ENCODE results near the gene ERG. TPM values are rescaled to one million over a fixed set of nuclear protein-coding genes. Genes with fewer than 3 reads are reported as not detected.

Gene ERG, protein sequence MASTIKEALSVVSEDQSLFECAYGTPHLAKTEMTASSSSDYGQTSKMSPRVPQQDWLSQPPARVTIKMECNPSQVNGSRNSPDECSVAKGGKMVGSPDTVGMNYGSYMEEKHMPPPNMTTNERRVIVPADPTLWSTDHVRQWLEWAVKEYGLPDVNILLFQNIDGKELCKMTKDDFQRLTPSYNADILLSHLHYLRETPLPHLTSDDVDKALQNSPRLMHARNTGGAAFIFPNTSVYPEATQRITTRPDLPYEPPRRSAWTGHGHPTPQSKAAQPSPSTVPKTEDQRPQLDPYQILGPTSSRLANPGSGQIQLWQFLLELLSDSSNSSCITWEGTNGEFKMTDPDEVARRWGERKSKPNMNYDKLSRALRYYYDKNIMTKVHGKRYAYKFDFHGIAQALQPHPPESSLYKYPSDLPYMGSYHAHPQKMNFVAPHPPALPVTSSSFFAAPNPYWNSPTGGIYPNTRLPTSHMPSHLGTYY
- not detected in 2 replicates for total RNA-seq (2014; rRNA removed; shearing (Covaris generic))
- polyA plus RNA-seq (2015; cell fraction: cytosol; rRNA removed): not detected in 2 replicates
- not detected in 2 replicates for polyA plus RNA-seq (2015; cell fraction: nucleus; rRNA removed)

GRCh38 chr21:38498057-38498833, at the start of gene ERG:
Gene ERG (minus strand): TSS chr21:38498477. CDS start chr21:38498380, 97 bp downstream.
- no peak for DNase-seq (ENCODE audit: low read depth, low spot score)
- in situ Hi-C loops (cut with HindIII; ENCODE audit: low pct_unique_long_range_greater_than_20kb, low sequenced_read_pairs): no loop called here

GRCh38 chr21:38544661-38545060, 46.4 kb upstream of the ERG start:
- in situ Hi-C loops (cut with HindIII; ENCODE audit: low pct_unique_long_range_greater_than_20kb, low sequenced_read_pairs): no loop called here
- no peak for DNase-seq (ENCODE audit: low read depth, low spot score)

GRCh38 chr21:38542263-38542662, 44.0 kb upstream of the ERG start:
- no peak for DNase-seq (ENCODE audit: low read depth, low spot score)
- in situ Hi-C loops (cut with HindIII; ENCODE audit: low pct_unique_long_range_greater_than_20kb, low sequenced_read_pairs): no loop called here

DNA sequence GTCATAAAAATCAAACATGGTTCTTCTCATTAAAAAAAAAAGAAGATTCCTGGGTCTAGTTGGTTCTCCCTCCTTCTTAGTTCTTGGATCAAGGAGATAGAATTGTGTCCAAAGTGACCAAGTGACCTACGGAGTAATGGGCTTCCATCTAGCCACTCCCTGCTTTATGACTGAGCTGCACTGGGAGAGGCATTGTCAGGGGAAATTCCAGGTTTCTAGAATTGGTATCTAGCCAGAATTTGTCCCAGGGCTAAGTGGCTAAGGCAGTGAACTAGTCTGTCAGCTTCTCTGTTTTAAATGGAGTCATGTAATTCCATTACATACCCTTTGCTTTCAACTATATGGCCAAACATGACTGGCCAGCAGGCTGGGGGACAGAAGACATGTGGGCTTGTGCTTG, 40.1 kb upstream of the ERG start:
- in situ Hi-C loops (cut with HindIII; ENCODE audit: low pct_unique_long_range_greater_than_20kb, low sequenced_read_pairs): no loop called here
- no peak for DNase-seq (ENCODE audit: low read depth, low spot score)

DNA sequence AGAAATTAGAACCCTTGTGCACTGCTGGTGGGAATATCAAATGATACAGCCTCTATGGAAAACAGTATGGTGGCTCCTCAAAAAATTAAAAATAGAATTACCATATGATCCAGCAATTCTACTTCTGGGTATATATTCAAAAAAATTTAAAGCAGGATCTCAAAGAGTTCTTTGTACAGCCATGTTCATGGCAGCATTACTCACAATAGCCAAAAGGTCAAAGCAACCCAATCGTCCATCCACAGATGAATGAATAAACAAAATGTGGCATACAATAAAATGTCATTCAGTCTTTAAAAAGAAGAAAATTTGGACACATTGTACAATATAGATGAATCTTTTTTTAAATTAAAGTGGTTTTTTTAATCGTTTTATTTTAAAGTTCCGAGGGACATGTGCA, 36.3 kb upstream of the ERG start:
- DNase-seq (ENCODE audit: low read depth, low spot score): peak; percentile 60
- in situ Hi-C loops (cut with HindIII; ENCODE audit: low pct_unique_long_range_greater_than_20kb, low sequenced_read_pairs): no loop called here

DNA sequence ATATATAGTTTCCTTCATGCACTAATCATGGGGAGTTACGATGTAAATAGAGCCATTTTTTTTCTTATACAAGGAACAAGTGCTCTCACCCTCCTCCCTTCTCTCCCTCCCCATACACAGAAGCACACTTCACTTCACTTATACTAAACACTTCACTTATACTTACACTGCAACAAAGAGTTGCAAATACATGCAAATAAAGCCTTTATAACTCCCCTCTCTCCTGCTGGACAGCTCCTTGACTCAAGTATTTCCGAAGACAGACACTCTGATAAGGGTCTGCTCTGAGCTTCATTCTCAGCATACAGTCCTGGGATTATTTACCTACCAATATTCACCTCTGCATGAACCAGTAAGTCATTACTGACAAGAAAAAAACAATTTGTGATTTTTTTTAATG, 35.6 kb upstream of the ERG start:
- no peak for DNase-seq (ENCODE audit: low read depth, low spot score)
- in situ Hi-C loops (cut with HindIII; ENCODE audit: low pct_unique_long_range_greater_than_20kb, low sequenced_read_pairs): no loop called here

GRCh38 chr21:38531591-38531990, 33.3 kb upstream of the ERG start:
- no peak for DNase-seq (ENCODE audit: low read depth, low spot score)
- in situ Hi-C loops (cut with HindIII; ENCODE audit: low pct_unique_long_range_greater_than_20kb, low sequenced_read_pairs): no loop called here

- no peak for DNase-seq (ENCODE audit: low read depth, low spot score)
- in situ Hi-C loops (cut with HindIII; ENCODE audit: low pct_unique_long_range_greater_than_20kb, low sequenced_read_pairs): no loop called here
Measured at GRCh38 chr21:38531039-38531541, 32.8 kb upstream of the ERG start.

GRCh38 chr21:38527737-38528136, 29.5 kb upstream of the ERG start:
- in situ Hi-C loops (cut with HindIII; ENCODE audit: low pct_unique_long_range_greater_than_20kb, low sequenced_read_pairs): no loop called here
- DNase-seq (ENCODE audit: low read depth, low spot score): no peak

DNA sequence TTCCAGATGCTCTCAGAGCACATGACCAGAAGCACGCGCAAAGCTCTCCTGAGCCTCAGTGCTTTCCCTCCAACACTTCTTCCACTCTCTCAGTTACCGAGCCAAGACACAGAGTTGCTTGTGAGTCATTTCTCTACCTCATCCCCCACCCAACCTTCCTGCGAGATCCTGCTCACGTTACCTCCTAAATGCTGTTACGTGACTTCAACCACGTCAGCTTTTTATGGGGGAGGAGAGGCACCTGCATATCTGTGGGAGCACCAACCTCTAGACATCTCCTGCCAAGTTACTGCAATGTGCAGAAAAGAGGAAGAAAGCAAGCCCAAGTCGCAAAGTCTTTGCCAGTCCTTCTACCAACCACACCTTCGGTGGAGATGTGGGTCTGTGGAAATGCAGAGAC, 27.2 kb upstream of the ERG start:
- in situ Hi-C loops (cut with HindIII; ENCODE audit: low pct_unique_long_range_greater_than_20kb, low sequenced_read_pairs): no loop called here

GRCh38 chr21:38524168-38525153, 26.2 kb upstream of the ERG start:
- DNase-seq (ENCODE audit: low read depth, low spot score): no peak
- in situ Hi-C loops (cut with HindIII; ENCODE audit: low pct_unique_long_range_greater_than_20kb, low sequenced_read_pairs): no loop called here

More for the DNA sequence above, 27.2 kb upstream of the ERG start:
- no peak for DNase-seq (ENCODE audit: low read depth, low spot score)

- no peak for DNase-seq (ENCODE audit: low read depth, low spot score)
Measured at GRCh38 chr21:38520511-38520910, 22.2 kb upstream of the ERG start.

GRCh38 chr21:38511662-38512243, 13.5 kb upstream of the ERG start:
- DNase-seq (ENCODE audit: low read depth, low spot score): peak; percentile 34
- in situ Hi-C loops (cut with HindIII; ENCODE audit: low pct_unique_long_range_greater_than_20kb, low sequenced_read_pairs): no loop called here

More at GRCh38 chr21:38520511-38520910, 22.2 kb upstream of the ERG start:
- in situ Hi-C loops (cut with HindIII; ENCODE audit: low pct_unique_long_range_greater_than_20kb, low sequenced_read_pairs): no loop called here

- in situ Hi-C loops (cut with HindIII; ENCODE audit: low pct_unique_long_range_greater_than_20kb, low sequenced_read_pairs): no loop called here
- DNase-seq (ENCODE audit: low read depth, low spot score): no peak
Measured at GRCh38 chr21:38511198-38511597, 12.9 kb upstream of the ERG start.

DNA sequence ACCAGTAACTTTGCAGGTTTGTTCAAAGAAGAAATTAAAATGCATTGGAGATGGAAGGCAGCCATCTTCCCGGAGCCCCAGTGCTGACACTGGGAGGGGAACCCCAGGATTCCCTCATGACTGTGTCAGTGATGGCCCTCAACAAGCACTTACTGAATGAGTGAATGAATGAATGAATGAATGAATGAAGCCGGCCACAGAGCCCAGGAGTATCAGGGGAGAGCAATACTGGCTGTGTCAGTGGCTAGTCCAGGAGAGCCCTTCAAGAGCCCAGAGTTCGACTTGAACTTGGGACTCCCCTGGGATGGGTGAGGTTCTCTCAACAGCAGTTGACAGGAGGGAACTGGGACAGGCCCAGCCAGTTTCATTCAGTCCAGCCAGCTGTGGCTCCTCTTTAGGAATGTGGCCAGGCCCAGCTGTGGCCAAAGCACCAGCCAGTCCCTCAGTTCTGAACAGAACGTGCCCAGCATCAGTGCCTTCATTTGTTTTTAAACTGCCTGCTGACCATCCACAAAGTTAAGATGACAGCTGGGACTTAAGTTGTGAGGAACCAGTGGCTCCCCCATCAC, 9.2 kb upstream of the ERG start:
- in situ Hi-C loops (cut with HindIII; ENCODE audit: low pct_unique_long_range_greater_than_20kb, low sequenced_read_pairs): no loop called here
- no peak for DNase-seq (ENCODE audit: low read depth, low spot score)

DNA sequence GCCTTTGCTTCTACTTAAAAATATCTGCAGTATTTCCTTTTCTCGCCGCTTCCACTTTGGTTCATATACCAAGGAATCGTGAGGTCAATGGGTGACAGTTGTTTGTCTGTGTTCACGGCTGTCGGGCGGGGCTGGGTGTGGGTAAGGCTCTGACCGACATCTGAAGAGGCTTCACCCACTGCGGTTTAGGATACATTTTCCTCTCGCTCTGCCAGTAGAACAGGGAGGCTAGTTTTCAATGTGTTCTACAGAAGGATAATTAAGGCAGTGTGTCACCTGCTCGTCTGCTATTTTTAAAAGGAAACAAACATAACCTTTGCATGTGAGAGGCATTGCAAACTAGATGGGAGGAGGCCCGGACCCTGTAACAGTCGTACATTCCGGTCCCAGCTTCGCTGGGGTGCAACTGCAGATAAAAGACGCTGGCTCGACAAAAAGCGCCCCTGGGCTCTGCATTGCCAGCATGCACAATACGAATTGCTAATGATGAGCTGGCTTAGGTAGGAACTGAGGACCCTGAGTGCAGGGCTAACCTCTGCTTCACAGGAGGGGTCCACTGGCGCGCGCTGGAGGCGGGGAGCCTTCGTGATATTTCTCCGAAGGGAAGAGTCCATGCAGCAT, 8.5 kb upstream of the ERG start:
- DNase-seq (ENCODE audit: low read depth, low spot score): no peak
- in situ Hi-C loops (cut with HindIII; ENCODE audit: low pct_unique_long_range_greater_than_20kb, low sequenced_read_pairs): no loop called here

Data from SK-MEL-5 (cell line).